WTC11 (cell line): ENCODE data around the gene INHBB.

Source experiments
- CREB1 ChIP-seq: sonication (generic); formaldehyde crosslinking; IDR thresholded peaks from 2 replicates; pipeline ENCODE4 v1.8.0; 2023; ENCODE audit warnings: mild to moderate bottlenecking, missing genetic modification reagents
- CTCF ChIP-seq: fragments of 200-600 bp; IDR thresholded peaks from 2 replicates; pipeline ENCODE4 v1.8.0; 2022; ENCODE audit warnings: antibody characterized with exemption
- HMGXB4 ChIP-seq: sonication (generic); formaldehyde crosslinking; IDR thresholded peaks from 2 replicates; pipeline ENCODE4 v1.8.1; 2023; ENCODE audit warnings: mild to moderate bottlenecking, moderate library complexity, missing genetic modification reagents
- MAX ChIP-seq: sonication (generic); formaldehyde crosslinking; IDR thresholded peaks from 2 replicates; pipeline ENCODE4 v1.8.0; 2022; ENCODE audit warnings: mild to moderate bottlenecking, missing genetic modification reagents
- PREB ChIP-seq: sonication (generic); formaldehyde crosslinking; IDR thresholded peaks from 2 replicates; pipeline ENCODE4 v1.8.1; 2022; ENCODE audit warnings: mild to moderate bottlenecking, missing genetic modification reagents, moderate library complexity, borderline replicate concordance
- SMAD3 ChIP-seq: sonication (generic); formaldehyde crosslinking; IDR thresholded peaks from 2 replicates; pipeline ENCODE4 v1.8.0; 2022; ENCODE audit warnings: missing genetic modification reagents, mild to moderate bottlenecking, borderline replicate concordance
- USF2 ChIP-seq: sonication (generic); formaldehyde crosslinking; IDR thresholded peaks from 2 replicates; pipeline ENCODE4 v1.8.1; 2023; ENCODE audit warnings: mild to moderate bottlenecking, missing genetic modification reagents, moderate library complexity
- ZNF232 ChIP-seq: sonication (generic); formaldehyde crosslinking; IDR thresholded peaks from 2 replicates; pipeline ENCODE4 v1.8.0; 2022; ENCODE audit warnings: mild to moderate bottlenecking, missing genetic modification reagents
- ZNF416 ChIP-seq: fragments of 250-450 bp; sonication (Bioruptor Pico); IDR thresholded peaks from 2 replicates; pipeline ENCODE4 v1.9.0; 2021; ENCODE audit warnings: mild to moderate bottlenecking, inconsistent platforms

- TF ChIP-seq CTCF (no peak), USF2 (CRISPR knock-in tag) (no peak), CREB1 (CRISPR knock-in tag) (no peak), PREB (CRISPR knock-in tag) (no peak), HMGXB4 (CRISPR knock-in tag) (no peak), MAX (no peak), ZNF232 (CRISPR knock-in tag) (no peak), ZNF416 (CRISPR knock-in tag) (no peak), SMAD3 (no peak)
Observed at GRCh38 chr2:120317180-120317533, 28.8 kb upstream of the INHBB start.
